Adrenal gland (tissue), 12 donors: ENCODE results near the gene KCNK3. TPM values are rescaled to one million over a fixed set of nuclear protein-coding genes. Genes with fewer than 3 reads are reported as not detected.

Experiments
- DNase-seq, 7 donors: peaks; one replicate each; pipeline ENCODE4 v3.0.0-alpha.2; 2019 to 2020
- H3K27ac ChIP-seq, 5 donors: fragments of 200-600 bp; sonication (generic) in 4 of 5; 1 replicate in 3 of 5; 2 replicates in 2 of 5; pipeline versions ENCODE4 v1.5.1 to v1.8.0; 2016 to 2020; ENCODE audit warnings: mild to moderate bottlenecking in 1 of 5
- H3K27me3 ChIP-seq: fragments of 200-600 bp; 2 replicates; pipeline ENCODE4 v1.8.0; 2021
- H3K36me3 ChIP-seq, 2 donors: fragments of 200-600 bp; replicated peaks in 1 of 2; 1 replicate in 1 of 2; 2 replicates in 1 of 2; pipeline versions ENCODE4 v1.5.1 to v1.8.0; 2018 to 2022
- H3K4me1 ChIP-seq, 2 donors: fragments of 200-600 bp; replicated peaks in 1 of 2; 1 replicate in 1 of 2; 2 replicates in 1 of 2; pipeline versions ENCODE4 v1.5.1 to v1.8.0; 2018 to 2021
- H3K4me3 ChIP-seq, 4 donors: fragments of 200-600 bp; sonication (generic) in 3 of 4; one replicate each; pipeline ENCODE4 v1.5.1; 2016 to 2018
- H3K9me3 ChIP-seq, 3 donors: fragments of 200-600 bp; sonication (generic) in 1 of 3; replicated peaks in 1 of 3; 1 replicate in 2 of 3; 2 replicates in 1 of 3; pipeline versions ENCODE4 v1.5.1 to v1.8.0; 2016 to 2021
- CTCF ChIP-seq, 6 experiments: fragments of 450-650 bp in 4 of 6; fragments of 200-600 bp in 2 of 6; sonication (generic) in 1 of 6; IDR thresholded peaks; 1 replicate in 5 of 6; 2 replicates in 1 of 6; pipeline versions ENCODE4 v1.5.1 to v1.8.0; 2016 to 2021; ENCODE audit warnings: antibody characterized with exemption in 6 of 6, mild to moderate bottlenecking in 2 of 6, moderate library complexity in 1 of 6
- POLR2A ChIP-seq, 2 donors: fragments of 450-650 bp; IDR thresholded peaks; one replicate each; pipeline ENCODE4 v1.6.1; 2017; ENCODE audit warnings: antibody characterized with exemption in 2 of 2, mild to moderate bottlenecking in 2 of 2, moderate library complexity in 1 of 2
- WGBS, 4 donors: extraction: QIAGEN DNeasy Blood & Tissue Kit in 2 of 4; methylation state at CpG; one replicate each; pipeline versions ENCODE4 v1.1.5 to v1.1.7; 2013 to 2017; 5-methylcytosine and 5-hydroxymethylcytosine counted together
- intact Hi-C, 2 donors: fragments of 100-400 bp; cut with DNase I; formaldehyde crosslinking; loops; one replicate each; pipeline versions ENCODE4 v1.14.1 to v1.15.0; 2022 to 2023
- polyA plus RNA-seq, 3 donors: library from polyadenylated mRNA; stranded (reverse); fragments of 200-250 nt in 2 of 3; fragments of 350-450 nt in 1 of 3; fragmentation: Illumina TruSeq in 1 of 3; extraction: RNeasy Lipid Tissue Mini Kit (QIAGEN cat#74804) in 1 of 3; gene quantifications; one replicate each; pipeline ENCODE4 v1.2.3, GENCODE V29; 2013 to 2014
- total RNA-seq, 9 donors: library from RNA; depleted of rRNA in 4 of 9; stranded (reverse); fragments of >200 nt in 4 of 9; fragments of 120-200 nt in 1 of 9; fragmentation: NEBNext Ultra II Directional in 1 of 9; extraction: Animal tissue kit (Norgen Biotek cat#: 25700) in 1 of 9; gene quantifications; one replicate each; pipeline versions ENCODE4 v1.1.0 to v1.2.4, GENCODE V29; 2013 to 2023
- donor health status: healthy with polysubstance abuse.
- donor health status: Bipolar disorder and iron deficiency.
- donor health status: DM: yes; HTN: yes; CAD: no.
- donor health status: DM: no; HTN: no; CAD: no.
- donor health status: DM: no; HTN: no; CAD: no.
- donor health status: DM: yes; HTN: yes; CAD: no.

Gene KCNK3
- total and polyA plus RNA-seq, 12 donors = 69.6 to 595 (median 382) TPM

GRCh38 chr2:26704441-26704977 is 12.0 kb downstream of the KCNK3 start:
- DNase-seq = peak in 1 of 7 donors; percentile 23
- peak overlapping the region in 4 of 5 donors; percentile 79 to 98 (median 86) for H3K27ac ChIP-seq
- WGBS, 4 donors = 61 to 72% (median 69%) methylated on average over 6 to 7 of the region's 7 CpGs

DNA sequence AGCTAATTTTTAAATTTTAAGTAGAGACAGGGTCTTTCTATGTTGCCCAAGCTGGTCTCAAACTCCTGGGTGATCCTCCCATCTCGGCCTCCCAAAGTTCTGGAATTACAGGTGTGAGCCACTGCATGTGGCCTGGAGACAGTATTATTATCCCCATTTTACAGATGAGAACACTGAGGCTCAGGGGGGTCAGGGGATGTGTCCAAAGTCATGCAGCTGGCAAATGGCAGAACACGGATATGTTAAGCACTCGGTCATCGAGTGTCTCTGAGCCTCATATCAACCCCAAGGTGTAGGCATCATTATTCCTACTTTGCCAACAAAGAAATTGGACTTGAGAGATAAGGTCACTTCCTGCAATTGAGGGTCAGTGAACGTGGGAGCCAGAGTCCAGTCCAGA is 12.6 kb downstream of the KCNK3 start:
- Histone ChIP-seq H3K4me1 (peaks cover 71 to 100% of the 10 kb centered on the region in 2 donors), H3K4me3 (no peak overlapping the region), H3K9me3 (no peaks in the 10 kb centered on the region), H3K27me3 (no peaks in the 10 kb centered on the region), H3K36me3 (peaks cover 0 to 9% of the 10 kb centered on the region in 2 donors), H3K27ac (peak overlapping the region; percentile 48 to 98 (median 81))
- no peak for DNase-seq
- WGBS, 4 donors = 55 to 67% (median 57%) methylated on average over 5 of the region's 5 CpGs
- intact Hi-C loops = no loop called here
- TF ChIP-seq CTCF (IDR thresholded peaks at IDR 0.05) (no peak), POLR2A (IDR thresholded peaks at IDR 0.05) (no peak)

More at GRCh38 chr2:26704441-26704977, 12.0 kb downstream of the KCNK3 start:
- intact Hi-C loops = no loop called here
- Histone ChIP-seq H3K4me1 (peaks cover 69 to 100% of the 10 kb centered on the region in 2 donors), H3K36me3 (peaks cover 0 to 15% of the 10 kb centered on the region in 2 donors), H3K4me3 (no peak overlapping the region), H3K9me3 (no peaks in the 10 kb centered on the region), H3K27me3 (no peaks in the 10 kb centered on the region)
- TF ChIP-seq POLR2A (IDR thresholded peaks at IDR 0.05) (no peak), CTCF (IDR thresholded peaks at IDR 0.05) (no peak)

DNA sequence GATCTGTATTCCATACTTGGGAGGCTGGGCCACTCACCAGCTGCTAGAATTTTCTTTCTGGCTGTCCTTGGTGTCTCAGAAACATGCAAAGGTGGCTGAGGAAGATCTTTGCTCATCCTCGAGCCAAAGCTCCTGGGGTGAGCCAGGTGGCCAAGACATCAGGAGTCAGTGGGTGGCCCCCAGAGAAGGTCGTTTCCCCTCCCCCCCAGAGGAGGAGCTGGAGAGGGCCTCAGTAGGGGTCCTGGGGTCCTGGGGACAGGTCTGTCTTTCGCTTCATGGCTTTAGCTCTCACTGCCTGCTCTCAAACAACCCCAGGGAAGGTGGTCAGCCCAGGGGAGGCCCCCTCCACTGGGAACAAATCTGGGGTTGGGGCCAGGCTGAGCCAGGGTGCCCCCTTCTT is 13.6 kb downstream of the KCNK3 start:
- intact Hi-C loops = no loop called here
- peak in 2 of 7 donors; percentile 20 to 39 for DNase-seq
- H3K27me3 ChIP-seq = no peaks in the 10 kb centered on the region
- peak overlapping the region; percentile 48 to 98 (median 81) for H3K27ac ChIP-seq
- peaks cover 0 to 5% of the 10 kb centered on the region in 2 donors for H3K36me3 ChIP-seq
- H3K4me3 ChIP-seq = no peak overlapping the region
- peaks cover 71 to 100% of the 10 kb centered on the region in 2 donors for H3K4me1 ChIP-seq
- no peaks in the 10 kb centered on the region for H3K9me3 ChIP-seq
- TF ChIP-seq CTCF (IDR thresholded peaks at IDR 0.05) (no peak), POLR2A (IDR thresholded peaks at IDR 0.05) (no peak)
- WGBS, 4 donors = 32 to 58% (median 47%) methylated on average over 2 to 3 of the region's 3 CpGs; no CpG with 5 or more reads in 1 of the 4 donors

- Histone ChIP-seq H3K27ac (peak overlapping the region; percentile 48 to 98 (median 81)), H3K4me1 (peaks cover 72 to 100% of the 10 kb centered on the region in 2 donors), H3K36me3 (peaks cover 0 to 5% of the 10 kb centered on the region in 2 donors), H3K4me3 (no peak overlapping the region), H3K27me3 (no peaks in the 10 kb centered on the region), H3K9me3 (no peaks in the 10 kb centered on the region)
- 16 to 37% (median 28%) methylated on average over 6 to 19 of the region's 19 CpGs for WGBS, 4 donors
- TF ChIP-seq POLR2A (IDR thresholded peaks at IDR 0.05) = peak in 1 of 2 donors; percentile 76
- no peak for TF ChIP-seq CTCF (IDR thresholded peaks at IDR 0.05)
- intact Hi-C loops = no loop called here
- DNase-seq = peak; percentile 61 to 90 (median 83)
Measured at GRCh38 chr2:26706616-26707473, 14.3 kb downstream of the KCNK3 start.
